ENCODE results near the gene DENND1A.

The DENND1A gene

DNA sequence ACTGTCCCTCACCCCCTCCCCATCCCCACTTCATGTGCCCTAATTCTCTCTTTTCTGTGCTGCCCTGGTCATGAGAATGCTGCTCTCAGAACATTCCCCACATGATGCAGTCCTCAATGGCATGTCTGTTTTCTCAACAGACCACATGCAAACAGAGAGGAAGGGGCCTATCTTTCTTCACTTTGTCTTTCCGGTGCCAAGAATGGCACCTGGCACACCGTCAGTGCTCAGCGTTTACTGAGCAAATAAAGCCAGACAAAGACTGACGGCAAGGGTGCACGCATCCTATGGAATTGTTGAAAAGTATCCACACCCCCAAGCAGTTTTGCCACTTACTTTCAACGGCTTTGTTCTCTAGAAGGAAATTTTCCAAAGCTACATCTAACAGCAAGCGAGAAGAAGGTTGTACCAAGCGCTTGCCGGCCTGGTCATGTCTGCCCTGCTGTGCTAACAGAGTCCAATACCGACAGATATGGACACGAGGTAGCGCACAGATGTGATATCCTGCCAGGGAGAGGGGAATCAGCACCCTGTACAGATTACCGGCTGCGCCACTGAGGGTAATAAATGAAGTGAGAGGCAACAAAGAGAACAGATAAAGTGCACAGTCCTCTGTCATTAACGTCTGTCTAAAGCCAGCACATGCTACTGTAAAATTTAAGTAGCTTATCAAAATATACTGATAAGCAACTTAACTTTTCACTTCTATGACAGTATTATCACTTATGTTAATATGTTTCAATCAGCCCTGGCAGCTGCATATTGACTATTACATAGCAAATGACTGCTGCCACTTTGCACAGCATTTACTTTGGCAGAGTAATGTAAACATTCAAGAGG lies 251.7 kb downstream of the DENND1A start:
- DNase-seq, result no peak

DNA sequence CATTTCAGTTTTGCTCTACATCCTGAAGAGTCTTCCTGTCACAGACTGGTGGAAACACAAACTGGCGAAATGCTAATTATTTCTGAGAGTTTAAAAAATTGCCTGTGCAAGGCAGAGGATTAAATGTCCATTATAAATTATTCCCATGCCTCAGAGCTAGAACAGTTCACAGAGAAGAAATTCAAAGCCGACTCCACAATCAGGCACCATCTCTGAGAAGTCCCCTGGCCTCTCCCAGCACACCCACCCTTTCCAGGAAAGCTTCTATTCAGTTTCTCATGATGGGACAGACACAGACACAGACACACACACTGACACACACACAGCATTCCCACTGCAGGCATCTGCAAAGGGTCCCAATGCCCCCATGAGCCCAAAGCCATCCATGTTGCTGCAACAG lies 253.1 kb downstream of the DENND1A start:
- DNase-seq, result no peak

DNA sequence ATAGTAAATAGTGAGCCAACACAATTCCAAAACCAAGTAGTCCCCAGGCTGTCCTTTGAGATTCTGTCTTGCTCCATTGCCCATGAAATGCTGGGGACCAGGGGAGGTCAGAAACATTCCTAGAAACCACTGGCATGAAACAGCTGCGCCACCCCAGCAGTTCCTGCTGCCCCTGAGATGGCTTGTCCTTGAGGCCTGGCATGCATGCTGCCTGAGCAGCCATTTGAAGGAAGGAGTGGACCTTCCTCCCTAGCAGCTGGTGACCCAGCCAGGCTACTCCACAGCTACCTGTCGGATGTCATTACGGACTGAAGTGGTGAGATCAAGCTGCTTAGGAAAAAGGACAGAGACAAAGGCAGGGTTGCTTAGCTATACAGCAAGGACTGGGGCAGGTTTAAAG lies 260.6 kb downstream of the DENND1A start:
- no peak for DNase-seq

DNA sequence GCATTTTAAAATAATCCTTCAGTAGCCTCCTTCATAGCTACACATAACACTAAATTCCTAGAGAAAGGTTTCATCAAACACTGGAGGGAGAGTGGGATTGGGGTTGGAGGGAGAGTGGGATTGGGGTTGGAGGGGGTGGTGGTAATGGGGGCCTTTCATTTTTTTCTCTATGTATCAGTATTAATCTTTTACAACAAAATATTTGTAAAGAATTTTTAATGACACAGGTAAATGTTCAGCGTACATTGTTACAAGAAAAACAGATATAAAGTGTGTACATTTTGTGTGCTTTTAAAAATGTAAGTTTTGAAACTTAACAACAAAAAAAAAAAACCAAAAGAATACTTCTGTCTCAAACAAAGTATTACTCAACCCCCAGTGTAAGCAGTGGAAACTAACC lies 266.4 kb downstream of the DENND1A start:
- DNase-seq, result no peak

DNA sequence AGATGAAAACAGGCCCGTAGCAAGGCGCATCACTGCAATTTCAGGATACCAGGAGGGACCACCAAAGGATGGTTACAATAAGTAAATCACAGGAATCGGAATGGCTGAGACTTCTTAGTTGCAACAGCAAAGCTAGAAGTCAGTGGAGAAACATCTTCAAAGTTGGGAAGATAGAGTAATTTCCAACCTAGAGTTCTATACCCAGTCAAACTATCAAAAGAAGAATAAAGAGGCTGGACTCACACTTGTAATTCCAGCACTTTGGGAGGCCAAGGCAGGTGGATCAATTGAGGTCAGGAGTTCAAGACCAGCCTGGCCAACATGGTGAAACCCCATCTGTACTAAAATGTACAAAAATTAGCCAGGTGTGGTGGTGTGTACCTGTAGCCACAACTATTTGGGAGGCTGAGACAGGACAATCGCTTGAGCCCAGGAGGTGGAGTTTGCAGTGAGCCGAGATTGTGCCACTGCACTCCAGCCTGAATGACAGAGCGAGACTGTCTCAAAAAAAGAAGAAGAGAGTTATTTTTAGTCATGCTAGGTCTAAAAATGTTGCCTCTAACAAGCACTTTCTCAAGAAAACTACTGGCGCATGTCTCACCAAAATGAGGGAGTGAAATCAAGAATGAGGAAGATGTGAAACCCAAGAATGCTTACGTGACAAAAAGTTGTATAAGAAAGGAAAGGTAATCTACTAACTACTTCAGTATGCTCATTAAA lies 267.7 kb downstream of the DENND1A start:
- DNase-seq, result no peak

DNA sequence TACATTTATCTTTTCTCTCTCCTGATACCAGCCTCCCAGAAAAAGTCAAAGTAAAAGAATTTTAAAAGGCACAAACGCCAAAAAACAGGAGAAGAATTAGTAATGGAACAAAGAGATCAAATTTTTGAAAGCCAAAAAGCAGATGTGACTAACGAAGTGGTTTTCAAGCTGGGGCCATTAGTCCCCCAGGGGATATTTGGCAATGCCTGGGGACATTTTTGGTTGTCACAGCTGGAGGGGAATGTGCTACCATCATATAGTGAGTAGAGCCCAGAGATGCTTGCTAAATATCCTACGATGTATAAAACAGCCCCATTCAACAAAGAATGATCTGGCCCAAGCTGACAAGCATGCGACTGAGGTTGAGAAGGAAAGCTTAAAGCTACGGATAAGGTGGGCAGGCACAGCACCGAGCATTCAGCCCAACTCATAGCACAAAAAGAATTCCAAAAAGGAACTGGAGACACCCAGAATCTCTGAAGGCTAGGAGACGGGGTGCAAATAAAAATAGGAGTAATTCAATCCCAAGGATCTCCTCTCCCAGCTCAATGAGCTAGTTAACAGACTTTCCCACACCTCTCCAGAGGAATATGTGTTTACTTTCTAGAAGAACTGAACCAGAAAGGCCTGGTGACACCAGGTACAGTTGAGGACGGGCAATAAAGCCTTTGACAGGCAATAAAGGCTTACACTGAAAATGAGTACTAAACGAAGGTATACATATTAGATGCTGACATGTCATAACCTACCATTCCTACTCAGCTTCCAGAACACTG lies 269.0 kb downstream of the DENND1A start:
- DNase-seq, result no peak

DNA sequence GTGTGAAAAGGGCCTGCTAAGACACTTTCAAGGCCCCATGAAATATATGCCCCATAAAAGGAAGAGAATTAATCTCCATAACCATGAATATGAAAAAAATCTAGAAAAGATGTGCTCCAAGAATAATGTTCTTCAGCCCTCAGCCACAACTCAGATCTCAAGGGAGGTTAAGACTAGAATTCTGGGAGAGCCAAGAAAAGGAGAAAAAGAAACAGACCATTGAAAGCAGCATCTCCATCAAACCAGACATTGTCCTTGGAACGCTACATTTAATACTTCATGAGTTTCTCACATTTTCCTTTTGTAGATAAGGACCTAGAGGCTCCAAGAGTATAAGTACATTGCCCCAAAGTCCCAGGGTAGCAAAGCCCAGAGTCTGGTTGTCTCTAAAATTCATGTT lies 270.6 kb downstream of the DENND1A start:
- no peak for DNase-seq

DNA sequence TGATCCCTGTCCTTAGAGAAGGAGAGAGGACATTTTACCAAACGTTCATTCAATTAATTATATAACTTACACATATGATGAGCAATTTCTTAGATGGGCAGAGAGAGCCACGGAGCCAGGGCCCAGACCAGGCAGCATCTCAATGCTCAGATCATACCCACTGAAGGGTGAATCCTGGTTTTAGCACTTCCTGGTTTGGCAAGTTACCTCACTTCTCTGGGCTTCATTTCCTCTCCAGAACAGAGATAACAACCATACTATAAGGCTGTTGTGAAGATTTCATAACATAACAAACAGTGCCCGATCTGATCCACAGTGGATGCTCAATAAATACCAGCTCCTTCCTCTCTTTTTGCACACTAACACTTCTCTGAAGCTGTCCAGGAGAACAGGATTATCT lies 271.1 kb downstream of the DENND1A start:
- no peak for DNase-seq

DNA sequence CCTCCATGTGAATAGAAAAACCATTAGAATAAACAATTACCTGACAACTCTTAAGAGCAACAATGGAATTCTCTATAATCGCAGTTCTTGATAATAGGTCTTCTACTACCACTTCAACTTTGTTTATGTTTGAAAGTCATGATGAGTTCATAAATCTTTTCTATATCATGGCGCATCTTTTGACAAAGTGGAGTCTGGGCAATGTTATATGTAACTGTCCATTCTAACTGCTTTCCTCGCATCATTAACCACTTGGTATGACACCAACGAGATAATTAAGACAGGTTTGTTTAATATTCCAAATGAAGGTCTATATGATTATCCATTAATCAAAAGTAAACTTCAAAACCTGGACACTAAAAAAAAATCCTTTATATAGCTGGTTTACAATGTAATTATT lies 272.0 kb downstream of the DENND1A start:
- no peak for DNase-seq

DNA sequence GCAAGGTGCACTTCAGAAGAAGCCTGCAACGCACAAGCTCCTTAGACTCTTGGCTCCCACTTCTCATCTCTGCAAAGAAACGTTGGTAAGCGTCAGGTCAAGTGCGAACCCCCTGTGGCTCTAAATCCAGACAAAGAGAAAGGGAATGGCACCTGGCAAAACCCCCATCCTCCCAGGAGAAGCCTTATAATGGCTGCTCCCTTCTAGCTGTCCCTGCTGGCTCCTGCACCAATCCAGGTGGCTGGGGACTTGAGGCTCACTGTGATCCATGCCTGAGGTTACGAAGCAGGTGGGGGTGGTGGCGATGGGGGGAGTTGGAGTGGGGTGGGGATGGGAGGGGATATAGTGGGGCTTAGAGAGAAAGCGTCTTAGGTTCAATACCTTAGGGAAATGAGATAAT lies 272.8 kb downstream of the DENND1A start:
- DNase-seq, result no peak

DNA sequence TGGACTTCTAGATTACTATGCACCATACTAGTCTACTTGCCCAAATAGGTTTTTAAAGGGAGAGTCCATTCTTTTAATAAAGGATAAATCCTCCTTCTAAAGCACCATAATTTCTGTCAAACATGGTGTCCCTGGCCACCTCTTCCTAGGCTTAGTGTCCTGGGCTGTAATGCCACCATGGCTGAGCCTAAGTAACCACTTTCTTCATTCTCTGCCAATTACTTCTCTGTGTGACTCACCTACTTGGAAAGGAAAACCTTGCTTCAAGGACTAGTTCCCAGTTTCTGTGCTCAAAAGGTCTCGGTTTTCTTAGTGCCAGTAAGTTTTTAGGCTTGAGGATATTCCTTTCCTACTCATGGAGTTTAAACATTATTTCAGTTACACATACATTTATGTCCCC lies 273.4 kb downstream of the DENND1A start:
- DNase-seq, result no peak

DNA sequence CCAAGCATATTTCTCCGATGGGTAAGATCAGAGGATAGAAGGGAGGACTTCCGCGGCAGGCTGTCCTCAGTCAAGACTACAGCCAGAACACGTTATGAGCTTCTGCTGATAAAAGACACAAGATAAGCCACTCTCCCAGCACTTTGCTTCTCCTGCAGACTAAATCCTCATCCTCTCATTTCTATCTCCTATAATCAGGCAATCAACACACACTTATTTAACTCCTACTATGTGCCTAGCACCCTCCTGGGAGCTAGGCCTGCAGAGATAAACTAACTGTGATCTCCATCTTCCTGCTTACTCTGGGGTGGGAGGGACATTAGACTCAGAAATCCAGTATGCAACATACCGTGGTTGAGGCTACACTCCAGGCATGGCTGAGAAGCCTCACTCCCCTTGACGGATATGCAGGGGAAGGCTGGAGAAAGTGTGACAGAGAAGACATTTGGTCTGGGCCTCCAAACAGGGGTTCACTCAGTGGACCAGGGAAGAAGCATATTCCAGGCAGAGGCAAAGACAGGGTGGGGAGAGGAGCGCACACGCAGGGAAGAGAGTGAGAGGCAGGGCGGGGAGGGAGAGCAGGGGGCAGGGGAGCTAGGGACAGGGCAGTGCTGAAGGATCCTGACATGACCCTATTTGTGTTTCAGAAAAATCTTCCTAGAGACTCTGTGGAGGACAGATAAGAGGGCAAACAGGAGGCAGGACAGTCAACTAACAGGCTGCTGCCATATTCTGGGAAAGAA lies 274.1 kb downstream of the DENND1A start:
- DNase-seq, result no peak

DNA sequence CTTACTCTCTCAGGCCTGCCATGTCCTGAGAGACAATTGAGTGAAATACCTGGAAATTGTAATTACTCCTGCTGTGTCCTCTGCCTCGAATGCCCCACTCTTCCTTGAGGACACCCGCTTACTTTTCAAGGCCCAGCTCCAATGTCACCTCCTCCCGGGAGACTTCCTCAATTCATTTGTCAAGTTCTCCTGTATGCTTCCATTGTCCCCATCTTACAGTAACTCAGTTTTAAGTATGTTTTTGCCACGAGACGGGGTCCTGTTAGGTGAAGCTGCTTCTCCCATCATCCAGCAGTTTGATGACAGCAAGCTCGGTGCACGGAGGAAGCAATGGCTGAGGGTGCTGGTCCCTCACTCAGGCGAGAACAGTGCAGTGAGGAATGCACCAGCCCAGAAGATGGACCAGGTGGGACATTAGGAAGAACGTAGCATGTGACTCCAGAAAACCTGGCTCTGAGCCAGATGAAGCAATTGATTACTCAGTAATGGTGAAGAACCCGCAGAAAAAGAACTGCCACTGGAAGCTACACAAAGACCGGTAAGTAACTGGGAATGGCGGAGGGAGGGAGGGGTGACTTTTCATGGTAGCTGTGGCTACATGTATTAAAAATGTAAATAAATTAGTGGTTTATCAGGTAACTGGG lies 274.8 kb downstream of the DENND1A start:
- DNase-seq, result no peak

DNA sequence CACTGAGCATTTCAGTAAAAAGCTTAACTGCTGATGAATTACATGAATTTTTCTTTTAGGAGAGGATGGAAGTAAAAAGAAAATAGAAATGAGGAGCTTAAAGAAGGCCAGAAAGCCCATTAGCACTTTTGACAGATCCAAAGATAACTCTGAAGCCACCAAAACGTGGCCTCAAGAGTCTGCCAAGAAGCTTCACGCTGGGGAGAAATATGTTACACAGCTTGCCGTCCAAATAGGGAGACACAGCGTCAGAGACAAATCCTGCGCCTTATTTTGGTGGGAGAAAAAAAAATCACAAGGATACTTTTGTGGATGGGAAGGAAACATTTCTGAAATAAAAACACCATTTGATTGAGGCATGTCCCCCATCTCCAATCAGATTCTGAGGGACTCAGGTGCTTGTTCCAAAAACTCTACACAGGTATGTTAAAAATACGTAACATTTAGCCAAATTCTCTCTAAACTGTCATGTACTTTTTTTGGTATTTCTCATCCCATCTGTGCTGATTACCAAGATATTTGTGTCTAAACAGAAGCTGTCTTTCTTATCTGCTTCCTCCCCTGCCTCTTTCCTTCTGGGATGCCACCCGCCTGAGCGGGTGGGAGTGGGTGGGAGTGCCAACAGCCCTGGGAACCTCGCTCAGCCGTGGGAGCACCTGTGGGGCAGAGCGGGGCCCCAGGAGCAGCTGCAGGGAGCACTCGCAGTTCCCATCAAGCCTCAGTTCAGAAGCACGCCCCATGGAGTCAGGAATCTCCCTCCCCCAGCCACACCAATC lies 275.5 kb downstream of the DENND1A start:
- no peak for DNase-seq

DNA sequence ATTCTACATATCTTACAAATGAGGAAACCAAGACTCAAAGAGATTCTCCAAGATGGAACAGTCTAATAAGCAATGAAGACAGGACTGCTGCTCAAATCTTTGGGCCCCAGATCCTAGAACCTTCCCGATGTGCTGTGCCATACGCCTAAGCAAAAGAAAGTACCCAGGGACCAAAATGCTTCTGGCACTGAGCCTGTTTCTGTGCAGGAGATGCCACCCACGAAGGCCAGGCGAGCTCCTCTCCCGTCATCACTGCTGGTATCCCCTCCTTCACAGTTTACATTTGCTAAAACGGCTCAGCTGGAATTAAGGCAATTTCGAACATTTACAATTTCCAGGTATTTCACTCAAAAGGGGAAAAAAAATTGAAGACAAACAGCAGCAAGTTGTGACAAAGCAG lies 277.5 kb downstream of the DENND1A start:
- DNase-seq, result no peak

DNA sequence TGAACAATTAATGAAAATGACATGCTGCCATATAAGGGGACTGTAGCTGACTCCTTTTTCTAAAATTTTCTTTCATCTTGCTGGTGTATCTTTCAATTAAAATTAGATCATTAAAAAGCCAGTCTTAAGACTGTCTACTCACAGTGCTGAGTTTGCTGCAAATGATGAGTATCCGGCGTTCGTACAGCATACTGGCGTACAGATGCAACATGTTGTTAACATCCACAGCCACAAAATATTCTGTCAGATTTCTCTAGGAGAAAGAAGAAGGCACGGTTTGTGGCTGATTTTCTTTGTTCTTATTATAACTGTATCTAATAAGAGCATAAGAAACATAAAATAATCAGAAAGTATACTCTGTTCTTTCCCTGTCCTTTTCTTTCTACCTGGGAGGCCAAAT lies 278.1 kb downstream of the DENND1A start:
- no peak for DNase-seq

DNA sequence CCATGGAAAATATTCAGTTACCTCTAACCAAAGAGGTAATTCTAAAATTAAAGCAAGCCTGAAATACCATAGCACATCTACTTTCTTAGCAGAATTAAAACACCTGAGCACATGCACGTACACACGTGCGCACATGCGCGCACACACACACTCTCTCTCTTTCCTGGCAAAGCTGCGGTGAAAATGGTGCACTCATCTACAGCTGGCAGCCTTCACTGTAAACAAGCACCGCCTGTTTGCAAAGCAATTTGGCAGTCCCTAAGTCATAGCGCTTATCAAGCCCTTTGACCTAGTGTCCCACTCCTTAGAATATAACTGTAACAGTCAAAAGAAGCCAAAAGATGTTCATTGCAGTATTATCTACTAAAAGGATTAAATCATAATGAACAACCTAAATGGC lies 278.7 kb downstream of the DENND1A start:
- no peak for DNase-seq

DNA sequence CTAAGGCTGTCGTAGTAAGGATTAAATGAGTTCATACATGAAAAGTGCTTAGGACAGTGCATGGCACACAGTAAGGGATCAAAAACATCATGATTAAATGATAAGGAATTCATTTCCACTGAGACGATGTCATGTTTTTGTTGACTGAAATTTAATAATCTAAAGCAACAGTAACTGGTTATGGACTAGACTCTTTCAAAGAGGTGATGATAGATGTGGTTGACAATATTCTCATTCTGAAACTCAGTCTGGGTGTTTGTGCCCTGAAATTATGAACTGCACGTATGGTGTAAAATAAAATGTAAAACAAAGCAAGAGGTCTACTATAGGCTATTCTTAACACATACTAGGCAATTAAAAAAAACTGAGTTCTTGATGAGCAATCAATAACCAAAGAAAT lies 280.0 kb downstream of the DENND1A start:
- no peak for DNase-seq

DNA sequence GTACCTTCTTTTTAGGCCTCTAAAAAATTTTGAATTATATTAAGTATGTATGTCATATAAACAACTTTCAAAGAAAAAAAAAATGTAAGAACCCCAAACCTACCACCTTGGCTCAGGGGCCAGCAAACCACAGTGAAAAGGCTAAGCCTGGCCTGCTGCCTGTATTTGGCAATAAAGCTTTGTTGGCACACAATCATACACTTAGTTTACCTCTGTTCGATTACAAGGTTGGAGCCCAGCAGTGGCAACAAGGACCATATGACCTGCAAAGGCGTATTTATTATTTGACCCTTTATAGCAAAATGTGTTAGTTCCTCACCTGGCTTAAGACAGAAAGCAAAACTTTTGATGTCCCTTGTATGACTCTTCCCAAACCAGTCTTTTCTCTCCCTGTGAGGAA lies 282.8 kb downstream of the DENND1A start:
- no peak for DNase-seq

DNA sequence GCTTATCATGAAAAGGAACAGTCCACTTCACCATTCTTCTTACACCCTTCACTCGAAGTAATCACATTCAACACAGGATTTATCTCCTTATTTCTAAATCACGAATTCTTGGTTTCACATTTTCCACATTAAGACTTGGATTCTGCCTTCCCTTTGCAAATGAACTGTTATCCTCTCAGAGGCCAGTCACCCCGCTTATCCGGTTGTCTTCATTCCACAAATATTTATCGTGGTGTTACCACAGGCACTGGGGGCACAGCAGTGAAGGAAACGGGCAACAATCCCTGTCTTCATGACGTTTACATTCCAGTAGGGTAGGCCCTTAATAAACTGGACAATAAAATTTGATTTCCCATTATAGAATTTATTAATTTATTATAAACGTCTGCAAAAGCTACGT lies 284.2 kb downstream of the DENND1A start:
- DNase-seq, result no peak

DNA sequence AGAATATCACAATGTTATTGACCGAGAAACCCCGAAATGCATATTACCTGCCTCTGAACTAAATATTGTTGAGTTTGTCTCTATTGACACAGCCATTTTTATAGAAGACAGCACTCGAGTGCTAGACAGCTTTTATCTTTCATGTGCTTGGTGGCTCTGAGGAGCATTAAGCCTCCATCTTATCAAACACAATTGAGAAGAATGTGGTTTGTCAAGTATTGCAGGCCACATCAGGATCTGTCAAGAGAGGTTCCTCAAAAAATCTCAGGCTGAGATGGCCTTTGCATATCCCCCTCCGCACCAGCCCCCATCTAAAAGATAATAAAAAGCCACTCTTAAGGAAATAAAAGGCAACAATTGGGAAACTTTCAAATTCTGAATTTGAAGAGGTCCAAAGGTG lies 284.8 kb downstream of the DENND1A start:
- no peak for DNase-seq

DNA sequence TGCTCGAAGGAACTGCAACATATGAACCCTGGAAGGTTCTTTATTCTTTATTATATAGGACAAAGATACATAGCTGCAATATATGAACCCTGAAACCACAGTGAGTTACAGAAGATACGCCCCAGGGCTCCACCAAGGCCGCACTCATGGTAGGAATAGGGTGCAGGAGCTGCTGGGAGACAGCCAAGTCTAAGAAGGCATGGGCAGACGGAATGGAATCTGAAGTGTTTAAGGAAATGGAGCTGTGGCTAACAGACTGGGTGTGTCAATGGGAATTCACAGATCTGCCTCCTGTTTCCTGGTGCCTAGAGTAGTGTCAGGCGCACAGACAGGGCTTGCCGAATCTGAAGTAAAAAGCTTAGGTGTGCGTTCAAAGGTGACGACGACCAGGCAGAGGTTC lies 286.4 kb downstream of the DENND1A start:
- DNase-seq, result no peak
